ENCODE measurements around the gene UBN2. TPM values are rescaled to one million over a fixed set of nuclear protein-coding genes. Genes with fewer than 3 reads are reported as not detected.

Gene UBN2
- total RNA-seq, 2 experiments from 2014 or later = 7.0 to 7.6 TPM

DNA sequence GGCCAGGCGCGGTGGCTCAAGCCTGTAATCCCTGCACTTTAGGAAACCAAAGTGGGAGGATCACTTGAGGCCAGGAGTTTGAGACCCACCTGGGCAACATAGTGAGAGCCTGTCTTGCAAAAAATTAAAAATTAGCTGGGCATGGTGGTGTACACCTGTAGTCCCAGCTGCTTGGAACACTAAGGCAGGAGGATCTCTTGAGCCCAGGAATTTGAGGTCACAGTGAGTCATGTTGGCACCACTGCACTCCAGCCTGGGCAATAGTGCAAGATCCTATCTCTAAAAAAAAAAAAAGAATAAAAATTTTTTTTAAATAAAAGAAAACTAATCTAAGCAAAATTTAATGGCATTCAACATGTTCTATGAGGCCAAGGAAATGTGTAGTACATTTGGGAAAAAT, 44.9 kb upstream of the UBN2 start:
- no peak overlapping the region for H3K4me3 Mint-ChIP-seq
- ATAC-seq (no peak), DNase-seq (no peak)
- H3K9me3 Mint-ChIP-seq = no peaks in the 10 kb centered on the region
- ChIA-PET POLR2A (no interaction called here), CTCF (no interaction called here)
- no peak overlapping the region for H3K27ac Mint-ChIP-seq
- no peaks in the 10 kb centered on the region for H3K27me3 Mint-ChIP-seq
- H3K4me1 Mint-ChIP-seq (ENCODE audit: low read depth) = no peaks in the 10 kb centered on the region
- H3K36me3 Mint-ChIP-seq (ENCODE audit: low read depth) = peaks cover 8% of the 10 kb centered on the region
- TF ChIP-seq, protein P1, sequence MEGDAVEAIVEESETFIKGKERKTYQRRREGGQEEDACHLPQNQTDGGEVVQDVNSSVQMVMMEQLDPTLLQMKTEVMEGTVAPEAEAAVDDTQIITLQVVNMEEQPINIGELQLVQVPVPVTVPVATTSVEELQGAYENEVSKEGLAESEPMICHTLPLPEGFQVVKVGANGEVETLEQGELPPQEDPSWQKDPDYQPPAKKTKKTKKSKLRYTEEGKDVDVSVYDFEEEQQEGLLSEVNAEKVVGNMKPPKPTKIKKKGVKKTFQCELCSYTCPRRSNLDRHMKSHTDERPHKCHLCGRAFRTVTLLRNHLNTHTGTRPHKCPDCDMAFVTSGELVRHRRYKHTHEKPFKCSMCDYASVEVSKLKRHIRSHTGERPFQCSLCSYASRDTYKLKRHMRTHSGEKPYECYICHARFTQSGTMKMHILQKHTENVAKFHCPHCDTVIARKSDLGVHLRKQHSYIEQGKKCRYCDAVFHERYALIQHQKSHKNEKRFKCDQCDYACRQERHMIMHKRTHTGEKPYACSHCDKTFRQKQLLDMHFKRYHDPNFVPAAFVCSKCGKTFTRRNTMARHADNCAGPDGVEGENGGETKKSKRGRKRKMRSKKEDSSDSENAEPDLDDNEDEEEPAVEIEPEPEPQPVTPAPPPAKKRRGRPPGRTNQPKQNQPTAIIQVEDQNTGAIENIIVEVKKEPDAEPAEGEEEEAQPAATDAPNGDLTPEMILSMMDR (IDR thresholded peaks at IDR 0.05) = no peak
- intact Hi-C loops (cut with micrococcal nuclease) = no loop called here

DNA sequence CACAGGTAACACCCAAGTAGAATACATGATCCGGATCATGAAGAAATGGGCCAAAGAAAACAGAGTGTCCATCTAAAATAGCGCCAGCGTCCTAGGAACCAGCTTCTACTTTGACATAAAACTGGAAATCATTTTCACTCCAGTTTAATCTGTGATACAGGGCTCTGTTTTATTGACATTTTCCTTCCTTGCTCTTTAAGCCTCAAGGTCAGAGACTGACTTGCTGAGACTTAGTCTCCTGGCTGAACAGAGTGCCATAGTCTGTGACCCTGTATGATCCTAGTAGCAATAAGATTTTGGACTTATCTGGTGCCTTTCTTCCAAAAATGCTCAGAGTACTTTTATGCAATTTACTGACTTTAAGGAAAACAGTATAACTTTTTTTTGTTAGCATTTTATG, 41.7 kb upstream of the UBN2 start:
- DNase-seq (no peak), ATAC-seq (no peak)
- Mint-ChIP-seq H3K4me1 (ENCODE audit: low read depth) (no peaks in the 10 kb centered on the region), H3K4me3 (no peak overlapping the region), H3K9me3 (peaks cover 3% of the 10 kb centered on the region), H3K27me3 (no peaks in the 10 kb centered on the region), H3K27ac (no peak overlapping the region), H3K36me3 (ENCODE audit: low read depth) (peaks cover 6% of the 10 kb centered on the region)
- CTCF ChIA-PET = no interaction called here
- POLR2A ChIA-PET = no interaction called here
- TF ChIP-seq, protein P1 (IDR thresholded peaks at IDR 0.05) = no peak
- intact Hi-C loops (cut with micrococcal nuclease) = no loop called here

DNA sequence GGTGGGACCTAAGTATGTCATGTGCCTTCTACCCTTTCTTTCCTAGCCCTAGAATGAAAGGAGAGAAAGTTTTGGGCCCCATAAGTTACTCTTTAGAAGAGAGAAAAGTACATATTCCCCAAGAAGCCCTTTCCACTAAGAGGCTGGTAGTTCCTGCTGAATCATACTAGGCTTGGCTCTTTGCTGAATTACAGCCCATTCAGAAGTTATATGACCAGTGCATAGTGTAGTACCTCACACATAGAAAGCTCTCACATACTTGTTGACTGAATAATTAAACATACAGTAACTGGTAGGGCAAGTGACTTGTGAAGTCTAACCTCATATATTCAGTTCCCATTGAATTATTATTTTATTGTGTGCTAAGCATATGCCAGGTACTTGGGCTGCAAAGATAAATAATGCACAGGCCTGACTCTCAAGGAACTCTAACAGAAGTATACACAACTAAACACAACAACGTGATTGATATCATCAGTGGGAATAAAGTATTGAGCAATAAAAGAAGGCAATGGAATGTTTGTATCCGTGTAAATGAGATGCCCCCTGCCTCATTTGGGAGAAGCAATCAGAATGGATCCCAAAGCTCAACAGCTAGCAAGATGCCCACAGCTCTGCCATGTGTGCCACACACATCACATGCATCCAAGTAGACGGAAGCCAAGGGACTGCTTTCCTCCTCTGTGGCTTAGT, 38.9 kb upstream of the UBN2 start:
- DNase-seq (no peak), ATAC-seq (no peak)
- intact Hi-C loops (cut with micrococcal nuclease) = no loop called here
- H3K4me1 Mint-ChIP-seq (ENCODE audit: low read depth) = no peaks in the 10 kb centered on the region
- H3K27ac Mint-ChIP-seq = no peak overlapping the region
- TF ChIP-seq, protein P1 (IDR thresholded peaks at IDR 0.05) = no peak
- H3K4me3 Mint-ChIP-seq = no peak overlapping the region
- no peaks in the 10 kb centered on the region for H3K36me3 Mint-ChIP-seq (ENCODE audit: low read depth)
- peaks cover 3% of the 10 kb centered on the region for H3K9me3 Mint-ChIP-seq
- POLR2A ChIA-PET = no interaction called here
- CTCF ChIA-PET = no interaction called here
- no peaks in the 10 kb centered on the region for H3K27me3 Mint-ChIP-seq

DNA sequence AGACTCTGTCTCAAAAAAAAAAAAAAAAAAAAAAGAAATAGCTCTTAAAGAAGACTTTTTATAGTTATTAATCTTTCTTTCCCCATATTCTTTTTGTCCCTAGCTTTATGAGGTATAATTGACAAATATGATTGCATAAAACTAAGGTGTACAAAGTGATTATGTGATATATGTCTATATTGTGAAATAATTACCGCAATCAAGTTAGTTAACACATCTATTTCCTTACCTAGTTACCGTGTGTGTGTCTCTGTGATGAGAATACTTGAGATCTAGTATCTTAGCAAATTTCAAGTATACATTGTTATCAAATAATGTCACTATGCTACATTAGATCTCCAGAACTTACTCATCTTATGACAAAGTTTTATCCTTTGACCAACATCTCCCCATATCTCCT, 30.7 kb upstream of the UBN2 start:
- CTCF ChIA-PET = interaction anchor here (0.6 kb wide), 1 partner anchor 12 kb away, joined by 4 read pairs; no protein-coding TSS in a partner anchor
- ATAC-seq (no peak), DNase-seq (no peak)
- POLR2A ChIA-PET = no interaction called here
- Mint-ChIP-seq H3K4me3 (no peak overlapping the region), H3K27ac (no peak overlapping the region), H3K27me3 (no peaks in the 10 kb centered on the region), H3K9me3 (peaks cover 3% of the 10 kb centered on the region), H3K4me1 (ENCODE audit: low read depth) (no peaks in the 10 kb centered on the region), H3K36me3 (ENCODE audit: low read depth) (peaks cover 1% of the 10 kb centered on the region)
- intact Hi-C loops (cut with micrococcal nuclease) = no loop called here
- TF ChIP-seq, protein P1 (IDR thresholded peaks at IDR 0.05) = no peak

DNA sequence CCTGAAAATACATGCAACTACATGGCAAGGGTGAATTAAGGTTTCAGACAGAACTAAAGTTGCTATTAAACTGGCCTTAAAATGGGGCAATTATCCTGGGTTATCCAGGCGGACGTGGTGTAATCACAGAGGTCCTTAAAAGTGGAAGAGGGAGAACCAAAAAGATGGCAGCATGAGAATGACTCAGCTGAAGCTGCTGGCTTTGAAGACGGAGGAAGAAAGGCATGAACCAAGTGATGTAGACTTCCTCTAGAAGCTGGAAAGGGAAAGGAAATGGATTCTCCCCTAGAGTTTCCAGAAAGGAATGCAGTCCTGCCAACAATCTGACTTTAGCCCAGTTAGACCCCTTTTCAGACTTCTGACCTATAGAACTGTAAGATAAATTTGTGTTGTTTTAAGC, 27.0 kb upstream of the UBN2 start:
- TF ChIP-seq, protein P1 (IDR thresholded peaks at IDR 0.05) = no peak
- intact Hi-C loops (cut with micrococcal nuclease) = no loop called here
- DNase-seq = no peak
- no peak overlapping the region for H3K27ac Mint-ChIP-seq
- H3K27me3 Mint-ChIP-seq = no peaks in the 10 kb centered on the region
- peaks cover 17% of the 10 kb centered on the region for H3K9me3 Mint-ChIP-seq
- peaks cover 6% of the 10 kb centered on the region for H3K36me3 Mint-ChIP-seq (ENCODE audit: low read depth)
- no peaks in the 10 kb centered on the region for H3K4me1 Mint-ChIP-seq (ENCODE audit: low read depth)
- ATAC-seq = no peak
- H3K4me3 Mint-ChIP-seq = no peak overlapping the region
- CTCF ChIA-PET = no interaction called here
- POLR2A ChIA-PET = no interaction called here

Data from activated CD8-positive, alpha-beta T cell treated with anti-CD3 and anti-CD28 coated beads for 36 hours (primary cell).